ENCODE measurements around the gene HNF1B. TPM values are rescaled to one million over a fixed set of nuclear protein-coding genes. Genes with fewer than 3 reads are reported as not detected.

Gene HNF1B
- total RNA-seq, 1 donor from 2014 or later: 10.5 TPM

DNA sequence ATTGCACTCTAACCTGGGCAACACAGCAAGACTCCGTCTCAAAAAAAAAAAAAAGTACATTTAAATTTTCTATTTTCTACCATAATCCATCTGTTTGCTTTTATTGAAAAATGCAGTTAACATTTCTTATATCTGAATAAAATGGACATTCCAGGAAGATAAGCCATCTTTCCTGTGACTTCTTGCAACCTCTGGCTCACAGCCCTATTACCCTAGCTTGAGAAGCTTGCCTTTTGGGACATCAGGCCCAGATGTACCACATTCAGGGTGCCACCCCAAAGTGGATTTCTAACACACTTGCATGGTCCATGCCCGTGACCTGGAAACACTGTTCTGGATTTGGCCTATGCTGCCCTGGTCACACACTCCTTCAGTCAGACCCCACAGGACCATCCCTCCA is 71.5 kb downstream of the HNF1B start:
- Mint-ChIP-seq H3K27ac (ENCODE audit: unreplicated experiment) (no peak overlapping the region), H3K36me3 (ENCODE audit: low read depth) (no peaks in the 10 kb centered on the region), H3K27me3 (ENCODE audit: low read depth) (no peaks in the 10 kb centered on the region), H3K4me3 (ENCODE audit: unreplicated experiment) (no peak overlapping the region), H3K9me3 (ENCODE audit: low read depth) (peaks cover 5% of the 10 kb centered on the region), H3K4me1 (ENCODE audit: low read depth) (peaks cover 16% of the 10 kb centered on the region)
- TF ChIP-seq, protein P1, sequence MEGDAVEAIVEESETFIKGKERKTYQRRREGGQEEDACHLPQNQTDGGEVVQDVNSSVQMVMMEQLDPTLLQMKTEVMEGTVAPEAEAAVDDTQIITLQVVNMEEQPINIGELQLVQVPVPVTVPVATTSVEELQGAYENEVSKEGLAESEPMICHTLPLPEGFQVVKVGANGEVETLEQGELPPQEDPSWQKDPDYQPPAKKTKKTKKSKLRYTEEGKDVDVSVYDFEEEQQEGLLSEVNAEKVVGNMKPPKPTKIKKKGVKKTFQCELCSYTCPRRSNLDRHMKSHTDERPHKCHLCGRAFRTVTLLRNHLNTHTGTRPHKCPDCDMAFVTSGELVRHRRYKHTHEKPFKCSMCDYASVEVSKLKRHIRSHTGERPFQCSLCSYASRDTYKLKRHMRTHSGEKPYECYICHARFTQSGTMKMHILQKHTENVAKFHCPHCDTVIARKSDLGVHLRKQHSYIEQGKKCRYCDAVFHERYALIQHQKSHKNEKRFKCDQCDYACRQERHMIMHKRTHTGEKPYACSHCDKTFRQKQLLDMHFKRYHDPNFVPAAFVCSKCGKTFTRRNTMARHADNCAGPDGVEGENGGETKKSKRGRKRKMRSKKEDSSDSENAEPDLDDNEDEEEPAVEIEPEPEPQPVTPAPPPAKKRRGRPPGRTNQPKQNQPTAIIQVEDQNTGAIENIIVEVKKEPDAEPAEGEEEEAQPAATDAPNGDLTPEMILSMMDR (IDR thresholded peaks at IDR 0.05): no peak
- DNase-seq (ENCODE audit: low spot score): no peak

DNA sequence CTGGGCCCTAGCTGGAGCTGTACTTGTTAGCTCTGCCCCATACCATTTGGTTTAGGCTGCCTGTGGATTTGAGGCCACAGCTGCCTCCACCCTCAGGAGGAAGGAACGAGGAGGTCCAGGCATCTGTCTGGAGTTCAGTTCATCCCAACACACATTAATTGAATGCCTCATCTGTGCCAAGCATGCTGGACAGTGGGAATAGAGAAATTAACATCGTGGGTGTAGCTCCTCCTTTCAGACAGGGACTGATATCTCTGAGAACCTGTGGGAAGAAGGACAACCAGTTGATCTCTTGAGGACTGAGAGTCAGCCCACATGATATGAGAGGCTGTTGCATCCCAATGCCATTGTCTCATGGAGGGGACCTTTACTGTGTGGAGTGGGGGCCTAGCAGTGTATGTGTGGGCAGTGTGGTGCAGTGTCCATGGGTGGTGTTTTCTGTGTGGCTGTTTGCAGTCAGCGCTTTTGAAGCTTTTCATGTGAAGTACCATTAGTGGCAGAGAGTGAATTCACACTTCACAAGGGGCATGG is 72.2 kb downstream of the HNF1B start:
- Mint-ChIP-seq H3K27ac (ENCODE audit: unreplicated experiment) (peak overlapping the region; percentile 85), H3K27me3 (ENCODE audit: low read depth) (no peaks in the 10 kb centered on the region), H3K4me1 (ENCODE audit: low read depth) (peaks cover 16% of the 10 kb centered on the region), H3K4me3 (ENCODE audit: unreplicated experiment) (no peak overlapping the region), H3K36me3 (ENCODE audit: low read depth) (no peaks in the 10 kb centered on the region), H3K9me3 (ENCODE audit: low read depth) (no peaks in the 10 kb centered on the region)
- TF ChIP-seq, protein P1 (IDR thresholded peaks at IDR 0.05): no peak
- no peak for DNase-seq (ENCODE audit: low spot score)

DNA sequence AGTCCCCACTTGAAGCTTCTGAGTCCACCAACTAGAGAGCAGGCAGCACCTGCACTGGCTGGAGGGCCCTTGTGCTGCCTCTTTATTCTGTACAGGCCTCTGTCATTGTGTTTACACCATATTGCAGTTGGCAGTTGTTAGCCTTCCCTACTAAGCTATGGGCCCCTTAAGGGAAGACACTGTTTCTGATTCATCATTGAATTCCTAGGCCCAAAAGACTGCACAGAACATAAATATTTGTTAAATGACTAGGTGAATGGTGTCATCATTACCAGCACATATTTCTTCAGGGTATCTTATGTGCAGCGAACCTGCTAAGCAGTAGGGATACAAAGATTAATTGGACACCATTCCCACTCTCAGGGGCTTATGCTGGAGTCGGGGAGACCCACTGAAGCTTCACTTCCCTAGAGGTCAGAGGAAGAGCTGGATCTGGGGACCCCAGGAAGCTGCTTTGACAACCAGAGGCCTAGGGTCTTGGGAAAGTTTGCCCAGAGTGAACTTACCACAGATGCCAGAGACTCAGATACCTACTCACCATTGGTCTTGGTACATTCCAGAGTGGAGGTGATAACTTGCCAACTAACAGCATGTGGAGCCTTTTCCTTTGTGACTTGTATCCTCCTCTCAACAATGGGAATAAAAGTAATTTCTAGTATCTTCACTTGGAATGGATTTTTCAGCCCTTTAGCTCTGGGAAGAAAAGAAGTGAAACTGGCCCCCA is 72.9 kb downstream of the HNF1B start:
- no peak for DNase-seq (ENCODE audit: low spot score)
- Mint-ChIP-seq H3K27me3 (ENCODE audit: low read depth) (no peaks in the 10 kb centered on the region), H3K4me1 (ENCODE audit: low read depth) (peaks cover 16% of the 10 kb centered on the region), H3K9me3 (ENCODE audit: low read depth) (no peaks in the 10 kb centered on the region), H3K27ac (ENCODE audit: unreplicated experiment) (peak overlapping the region; percentile 85), H3K36me3 (ENCODE audit: low read depth) (no peaks in the 10 kb centered on the region), H3K4me3 (ENCODE audit: unreplicated experiment) (no peak overlapping the region)
- TF ChIP-seq, protein P1 (IDR thresholded peaks at IDR 0.05): no peak

DNA sequence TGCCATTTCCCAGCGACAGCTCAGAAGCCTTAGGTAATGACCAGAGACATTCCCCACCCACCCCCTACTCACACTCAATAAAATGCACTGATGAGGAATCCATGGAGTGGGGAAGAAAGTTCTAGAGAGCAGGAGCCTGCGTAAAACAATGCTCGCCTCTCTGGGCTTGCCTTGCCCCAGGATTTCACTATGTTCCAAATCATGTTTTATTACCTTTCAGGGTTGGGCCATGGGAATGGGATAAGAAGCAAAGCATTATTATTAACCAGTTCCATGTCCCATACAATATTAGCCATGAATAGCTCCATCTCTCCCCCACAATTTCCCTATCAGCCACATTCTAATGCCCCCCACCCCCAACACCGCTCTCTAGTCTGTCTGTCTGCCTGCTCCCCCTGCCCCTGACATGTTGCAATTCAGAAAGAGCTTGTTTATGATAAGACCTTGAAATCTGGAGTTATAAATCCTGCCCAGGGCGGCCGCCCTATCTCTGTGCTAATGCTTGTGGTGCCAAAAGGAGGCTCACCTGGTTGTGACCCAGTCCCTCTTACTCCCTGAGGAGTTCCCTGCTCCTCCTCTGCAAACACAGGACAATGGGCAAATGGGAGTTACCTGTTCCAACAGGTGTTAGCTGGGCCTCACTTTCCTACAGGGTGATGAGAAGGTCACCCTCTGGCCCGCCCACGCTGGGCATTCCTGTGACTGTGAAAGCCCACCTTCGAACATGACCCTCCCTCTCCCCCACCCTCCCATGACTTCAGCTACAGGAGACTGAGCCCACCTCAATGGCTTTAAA is 73.6 kb downstream of the HNF1B start:
- Mint-ChIP-seq H3K9me3 (ENCODE audit: low read depth) (no peaks in the 10 kb centered on the region), H3K4me3 (ENCODE audit: unreplicated experiment) (no peak overlapping the region), H3K27ac (ENCODE audit: unreplicated experiment) (peak overlapping the region; percentile 79), H3K36me3 (ENCODE audit: low read depth) (no peaks in the 10 kb centered on the region), H3K4me1 (ENCODE audit: low read depth) (peaks cover 16% of the 10 kb centered on the region), H3K27me3 (ENCODE audit: low read depth) (no peaks in the 10 kb centered on the region)
- no peak for DNase-seq (ENCODE audit: low spot score)
- TF ChIP-seq, protein P1 (IDR thresholded peaks at IDR 0.05): no peak

DNA sequence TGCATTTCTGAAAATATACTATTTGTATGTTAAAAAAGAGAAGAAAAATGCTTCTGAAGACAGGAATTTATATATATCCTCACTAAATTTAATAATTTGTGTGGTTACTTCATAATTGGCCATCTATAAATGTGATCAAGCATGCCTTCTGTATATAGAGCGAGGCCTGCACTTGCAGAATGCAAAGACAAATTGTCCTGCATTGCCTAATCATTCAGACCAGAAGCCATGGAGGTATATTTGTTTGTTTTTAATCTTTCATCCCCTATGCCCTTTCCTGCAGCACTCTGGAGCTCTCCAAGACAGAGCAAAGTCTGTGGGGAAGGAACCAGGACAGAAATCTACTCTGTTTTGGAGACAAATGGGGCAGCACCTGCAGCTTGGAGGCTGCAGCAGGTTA is 77.8 kb downstream of the HNF1B start:
- no peaks in the 10 kb centered on the region for H3K9me3 Mint-ChIP-seq (ENCODE audit: low read depth)
- H3K27me3 Mint-ChIP-seq (ENCODE audit: low read depth): no peaks in the 10 kb centered on the region

More for the DNA sequence above, 77.8 kb downstream of the HNF1B start:
- Mint-ChIP-seq H3K36me3 (ENCODE audit: low read depth) (no peaks in the 10 kb centered on the region), H3K4me3 (ENCODE audit: unreplicated experiment) (no peak overlapping the region), H3K27ac (ENCODE audit: unreplicated experiment) (no peak overlapping the region), H3K4me1 (ENCODE audit: low read depth) (peaks cover 11% of the 10 kb centered on the region)
- TF ChIP-seq, protein P1 (IDR thresholded peaks at IDR 0.05): no peak
- no peak for DNase-seq (ENCODE audit: low spot score)
